Measurements from ENCODE around the gene GOLGA3. TPM values are rescaled to one million over a fixed set of nuclear protein-coding genes. Genes with fewer than 3 reads are reported as not detected.
"Not testable (repeated sequence)": the region's sequence is repeated elsewhere in the genome, so short reads cannot be mapped to it uniquely, and the experiment has no call there.

Gene GOLGA3
- polyA plus RNA-seq, 4 donors, result 25.1 to 35.3 (median 29.9) TPM

DNA sequence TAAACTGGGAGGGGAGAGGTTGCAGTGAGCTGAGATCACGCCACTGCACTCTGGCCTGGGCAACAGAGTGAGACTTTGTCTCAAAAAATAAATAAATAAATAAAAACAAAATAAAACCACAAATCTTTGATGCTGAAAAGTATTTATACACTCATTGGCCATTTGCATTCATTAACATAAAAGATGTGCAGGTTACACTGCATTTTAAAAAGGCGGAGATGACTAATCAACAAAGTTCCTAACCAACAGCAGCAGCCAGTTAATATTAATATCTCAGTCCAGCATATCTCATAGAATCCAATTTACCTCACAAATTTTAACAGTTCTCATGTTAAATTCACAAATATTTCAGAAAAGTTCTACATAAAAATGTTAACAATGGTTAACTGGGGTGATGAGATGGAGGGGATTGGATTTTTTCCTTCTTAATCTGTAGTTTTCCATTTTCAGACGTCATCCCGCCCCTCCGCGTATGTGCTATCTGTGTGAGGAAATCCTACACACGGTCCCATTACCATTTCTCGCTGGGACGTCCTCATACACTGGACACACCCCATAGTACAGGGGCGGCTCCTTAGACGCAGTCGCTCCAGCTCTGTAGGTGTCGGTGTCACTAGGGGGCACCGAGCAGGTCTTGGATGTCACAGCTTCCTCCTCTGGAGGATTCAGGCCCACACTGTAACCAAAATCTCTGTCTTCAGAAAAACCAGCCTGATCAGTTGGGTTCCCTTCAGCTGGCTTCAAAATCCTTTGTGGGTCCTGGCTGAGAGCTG is 74.3 kb downstream of the GOLGA3 start:
- DNase-seq (ENCODE audit: low read depth in 4 of 4, low spot score in 3 of 4), result no peak

DNA sequence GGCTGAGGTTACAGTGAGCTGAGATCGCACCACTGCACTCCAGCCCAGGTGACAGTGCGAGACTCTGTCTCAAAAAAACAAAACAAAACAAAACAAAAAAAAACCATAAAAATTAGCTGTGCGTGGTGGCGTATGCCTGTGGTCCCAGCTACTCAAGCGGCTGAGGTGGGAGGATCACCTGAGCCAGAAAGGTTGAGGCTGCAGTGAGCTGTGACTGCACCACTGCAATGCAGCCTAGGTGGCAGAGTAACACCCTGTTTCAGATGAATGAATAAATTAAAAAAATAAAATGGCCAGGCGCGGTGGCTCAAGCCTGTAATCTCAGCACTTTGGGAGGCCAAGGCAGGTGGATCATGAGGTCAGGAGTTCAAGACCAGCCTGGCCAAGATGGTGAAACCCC is 75.0 kb downstream of the GOLGA3 start:
- not testable (repeated sequence) for DNase-seq (ENCODE audit: low read depth in 4 of 4, low spot score in 3 of 4)

DNA sequence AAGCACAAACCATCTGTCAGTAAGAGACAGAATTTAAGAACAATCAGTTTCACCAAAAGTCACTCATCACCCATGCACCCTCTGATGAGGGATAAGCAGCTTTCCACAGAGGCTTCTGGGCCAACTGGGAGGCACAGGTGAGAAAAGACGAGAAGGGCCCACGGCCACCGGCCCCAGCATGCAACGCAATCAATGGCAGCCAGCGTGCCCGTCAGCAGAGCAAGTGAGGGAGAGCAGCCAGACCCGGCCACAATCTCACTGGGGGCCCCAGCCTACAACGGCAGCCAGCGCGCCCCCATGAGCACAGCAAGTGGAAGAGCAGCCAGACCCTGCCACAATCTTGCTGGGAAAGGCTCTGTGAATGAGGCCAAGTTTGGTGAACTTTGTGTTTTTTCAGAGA is 80.3 kb downstream of the GOLGA3 start:
- no peak for DNase-seq (ENCODE audit: low read depth in 4 of 4, low spot score in 3 of 4)

DNA sequence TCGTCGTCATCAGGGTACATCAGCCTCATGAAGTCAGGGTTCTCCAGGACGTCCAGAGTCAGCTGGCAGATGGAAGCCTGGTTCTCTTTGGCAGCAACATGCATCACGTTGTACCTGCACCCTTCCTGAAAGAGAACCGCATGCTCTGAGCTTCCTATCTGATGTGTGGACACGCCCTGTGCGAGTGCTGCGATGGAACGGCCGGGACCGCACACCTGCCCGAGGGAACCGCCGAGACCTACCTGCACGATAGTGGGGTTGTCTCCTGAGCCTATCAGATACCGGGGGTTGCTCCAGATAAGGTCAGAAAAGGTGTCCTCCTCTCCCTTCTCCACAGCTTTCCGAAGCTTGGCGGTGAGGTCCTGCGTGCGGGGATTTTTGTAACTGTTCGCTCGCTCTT is 80.8 kb downstream of the GOLGA3 start:
- no peak for DNase-seq (ENCODE audit: low read depth in 4 of 4, low spot score in 3 of 4)

DNA sequence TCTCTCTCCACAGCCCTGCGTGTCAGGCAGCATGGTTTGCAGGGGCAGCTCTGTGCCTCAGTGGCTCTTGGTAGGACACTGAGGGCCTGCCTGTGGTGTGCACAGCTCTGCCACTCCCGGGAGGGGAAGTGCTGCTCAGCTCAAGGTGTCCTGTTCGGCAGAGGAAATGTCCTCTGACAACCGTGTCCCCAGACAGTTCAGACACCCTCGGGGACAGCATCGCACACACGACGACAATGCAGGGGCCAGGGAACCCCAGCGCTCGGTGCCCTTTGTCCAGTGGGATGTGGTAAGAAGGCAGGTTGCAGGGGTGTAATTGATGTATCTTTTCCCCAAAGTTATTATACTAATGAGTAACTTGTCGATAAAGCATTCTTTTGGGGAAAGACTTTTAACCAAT is 81.3 kb downstream of the GOLGA3 start:
- no peak for DNase-seq (ENCODE audit: low read depth in 4 of 4, low spot score in 3 of 4)

DNA sequence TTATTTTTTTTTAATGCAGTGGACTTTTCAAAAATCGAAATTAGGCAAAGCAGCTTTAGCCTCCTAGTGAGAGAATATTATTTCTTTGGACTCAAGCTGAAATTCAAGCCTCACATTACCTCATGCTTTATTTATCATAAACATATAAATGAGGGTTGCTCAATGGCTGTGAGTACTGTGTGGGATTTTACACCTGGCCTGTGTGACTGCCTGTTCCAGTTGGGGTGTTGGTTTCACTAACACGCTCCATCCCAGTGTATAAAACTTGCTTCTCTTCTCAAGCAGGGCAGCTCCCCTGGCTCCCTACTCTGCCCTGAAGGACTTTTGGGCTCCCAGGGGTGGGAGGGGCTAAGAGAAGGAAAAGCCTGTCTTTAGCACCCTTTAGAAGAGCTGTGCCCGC is 82.1 kb downstream of the GOLGA3 start:
- DNase-seq (ENCODE audit: low read depth in 4 of 4, low spot score in 3 of 4), result no peak

DNA sequence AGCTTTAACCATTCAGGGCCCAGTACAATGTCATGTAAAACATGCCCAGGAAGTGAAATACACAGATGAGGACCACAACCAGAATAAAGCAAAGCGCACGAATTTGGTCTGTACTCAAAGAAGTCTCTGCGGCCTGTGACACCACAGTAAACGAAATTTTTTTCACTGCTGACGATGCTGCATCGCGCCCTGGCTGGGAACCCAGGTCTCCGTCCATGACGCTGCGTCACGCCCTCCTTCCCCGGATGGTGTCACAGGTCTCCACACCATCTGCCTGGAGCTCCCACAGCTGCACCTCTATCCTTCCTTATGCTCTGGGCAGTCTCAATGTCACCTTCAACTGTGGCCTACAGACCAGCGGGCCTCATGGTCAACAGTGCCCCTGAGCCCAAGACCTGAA is 84.8 kb downstream of the GOLGA3 start:
- no peak for DNase-seq (ENCODE audit: low read depth in 4 of 4, low spot score in 3 of 4)

DNA sequence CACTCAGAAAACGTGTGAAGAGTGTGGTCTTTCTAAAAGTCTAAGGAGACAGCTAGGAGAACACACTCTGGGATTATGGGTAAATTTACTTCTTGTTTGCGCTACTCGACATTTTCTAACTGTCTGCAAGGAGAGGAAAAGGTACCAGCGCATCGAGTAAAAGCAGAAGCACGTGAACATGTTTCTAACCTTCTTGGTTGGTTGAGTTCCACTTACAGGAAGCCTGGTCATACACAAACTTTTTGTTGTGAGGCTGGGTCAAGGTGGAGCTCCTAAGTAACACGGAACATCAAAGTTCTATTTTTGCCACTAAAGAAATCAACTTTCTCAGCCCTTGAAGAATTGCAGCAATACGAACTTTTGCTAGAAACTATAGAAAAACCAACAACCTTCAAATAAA is 87.0 kb downstream of the GOLGA3 start:
- DNase-seq (ENCODE audit: low read depth in 4 of 4, low spot score in 3 of 4), result no peak

DNA sequence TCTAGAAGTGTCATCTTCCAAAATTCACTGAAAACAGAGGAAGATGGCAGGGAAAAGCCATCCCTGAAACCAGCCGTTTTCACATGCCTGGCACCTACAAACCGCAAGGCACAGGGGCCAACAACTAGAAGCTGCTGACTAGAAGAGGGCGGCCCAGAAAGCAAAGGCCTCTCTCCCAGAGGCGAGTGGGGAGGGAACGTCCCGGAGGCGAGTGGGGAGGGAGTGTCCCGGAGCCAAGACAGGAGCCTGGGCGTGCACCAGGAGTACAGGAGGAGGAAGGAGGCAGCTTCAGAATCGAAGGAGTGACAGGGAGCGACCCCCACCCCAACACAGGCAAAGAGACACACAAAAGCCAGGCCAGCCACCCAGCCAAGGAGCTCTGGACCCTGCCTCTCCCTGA is 88.0 kb downstream of the GOLGA3 start:
- no peak for DNase-seq (ENCODE audit: low read depth in 4 of 4, low spot score in 3 of 4)

DNA sequence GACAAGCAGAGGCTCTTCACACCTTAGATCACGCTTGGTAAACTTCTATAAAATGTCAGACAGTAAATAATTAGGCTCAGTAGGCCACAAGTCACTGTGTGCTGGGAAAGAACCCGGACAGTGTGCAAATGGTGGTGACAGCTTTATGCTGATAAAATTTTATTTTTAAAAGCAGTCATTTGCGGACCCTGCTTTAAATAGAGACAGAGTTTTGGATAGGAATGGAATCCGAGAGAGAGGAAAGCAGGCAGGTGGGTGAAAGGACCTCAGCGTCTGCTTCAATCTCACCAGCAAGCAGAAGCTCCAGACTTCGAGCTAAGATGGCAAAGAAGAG is 88.4 kb downstream of the GOLGA3 start:
- no peak for DNase-seq (ENCODE audit: low read depth in 4 of 4, low spot score in 3 of 4)

DNA sequence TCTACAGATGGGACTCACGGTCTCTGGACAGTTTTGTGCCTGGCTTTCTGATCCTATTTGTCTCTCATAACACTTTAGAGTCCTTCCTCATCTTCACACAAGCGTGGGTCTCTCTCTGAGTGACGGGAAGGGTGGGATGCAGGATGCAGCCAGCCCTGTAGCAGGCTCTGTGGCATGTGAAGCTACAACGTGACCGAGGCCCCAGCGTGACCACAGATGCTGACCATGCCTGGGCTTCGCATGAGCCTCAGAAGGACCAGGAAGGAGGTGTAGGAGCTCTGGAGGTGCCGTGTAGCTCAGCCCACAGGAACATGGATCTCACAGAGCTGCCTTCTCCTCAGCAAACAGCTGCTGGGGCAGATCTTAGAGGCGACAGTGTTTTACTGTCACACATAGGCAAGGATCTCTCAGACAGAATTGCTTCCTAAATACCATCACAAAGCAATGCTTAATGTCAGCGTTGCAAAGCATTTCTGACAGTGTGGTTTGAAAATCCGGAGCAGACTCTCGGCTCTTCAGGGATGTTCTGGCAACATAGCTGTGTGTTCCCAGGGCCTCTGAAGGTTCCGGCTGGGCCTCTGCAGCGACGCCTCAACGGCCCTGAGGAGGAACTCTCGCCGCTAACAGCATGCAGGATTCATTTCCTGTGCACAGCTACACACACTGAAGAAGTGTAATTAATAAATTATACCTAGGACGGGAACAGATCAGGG is 88.9 kb downstream of the GOLGA3 start:
- no peak for DNase-seq (ENCODE audit: low read depth in 4 of 4, low spot score in 3 of 4)

DNA sequence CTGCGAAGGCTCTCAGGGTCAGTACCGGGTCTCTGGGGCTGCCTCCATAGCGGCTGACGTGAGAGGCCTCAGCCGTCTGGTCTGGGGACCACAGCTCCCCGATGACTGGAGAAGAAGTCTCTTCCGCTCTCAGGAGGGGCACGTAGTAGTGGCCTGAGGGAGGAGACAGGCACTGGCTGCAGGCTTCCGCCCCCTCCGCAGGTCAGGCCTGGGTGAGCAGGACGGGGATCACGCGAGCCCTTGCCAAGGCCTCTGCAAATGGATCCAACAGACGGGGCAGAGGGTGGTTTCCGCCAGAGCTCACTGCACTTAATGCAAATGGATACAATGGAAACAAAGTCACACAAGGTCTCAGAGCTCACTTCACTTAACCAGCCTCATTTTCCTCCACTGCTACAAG is 91.8 kb downstream of the GOLGA3 start:
- no peak for DNase-seq (ENCODE audit: low read depth in 4 of 4, low spot score in 3 of 4)

DNA sequence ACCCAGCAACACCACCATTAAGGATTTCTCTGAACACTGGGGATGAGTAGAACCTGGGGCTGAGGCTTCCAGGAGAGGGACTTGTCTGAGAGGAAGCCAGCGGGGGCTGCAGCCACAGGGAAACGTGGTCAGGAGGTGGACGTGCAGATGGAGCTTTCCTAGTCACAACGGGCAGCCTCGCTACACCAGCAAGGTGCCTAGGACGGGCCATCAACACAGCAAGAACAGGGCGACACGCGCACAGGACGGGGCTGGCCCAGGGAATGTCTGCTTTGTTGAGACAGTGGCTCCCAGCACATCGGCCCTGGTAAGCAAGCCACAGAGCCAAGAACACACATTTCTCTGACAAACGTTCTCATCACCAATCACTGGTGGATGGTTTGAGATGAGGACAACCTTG is 92.3 kb downstream of the GOLGA3 start:
- DNase-seq (ENCODE audit: low read depth in 4 of 4, low spot score in 3 of 4), result no peak

DNA sequence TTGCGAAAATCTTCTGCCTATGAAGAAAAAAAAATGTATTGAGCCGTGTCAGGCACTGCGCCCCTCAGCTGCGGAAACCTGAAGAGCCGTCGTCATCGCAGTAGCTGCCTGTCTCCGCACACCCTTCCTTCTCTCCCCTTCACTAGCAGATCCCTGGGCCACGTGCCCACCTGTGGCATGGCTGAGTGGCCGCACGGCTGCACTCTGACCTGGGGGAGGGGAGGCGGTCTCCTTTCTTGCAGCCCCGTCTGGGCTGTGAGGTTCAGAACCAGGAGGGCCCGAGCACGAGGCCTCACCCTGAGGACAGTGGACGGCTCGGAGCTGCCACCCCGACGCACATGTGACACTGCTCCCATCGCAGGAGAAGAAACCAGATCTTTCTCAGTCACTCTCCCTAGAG is 93.2 kb downstream of the GOLGA3 start:
- no peak for DNase-seq (ENCODE audit: low read depth in 4 of 4, low spot score in 3 of 4)

DNA sequence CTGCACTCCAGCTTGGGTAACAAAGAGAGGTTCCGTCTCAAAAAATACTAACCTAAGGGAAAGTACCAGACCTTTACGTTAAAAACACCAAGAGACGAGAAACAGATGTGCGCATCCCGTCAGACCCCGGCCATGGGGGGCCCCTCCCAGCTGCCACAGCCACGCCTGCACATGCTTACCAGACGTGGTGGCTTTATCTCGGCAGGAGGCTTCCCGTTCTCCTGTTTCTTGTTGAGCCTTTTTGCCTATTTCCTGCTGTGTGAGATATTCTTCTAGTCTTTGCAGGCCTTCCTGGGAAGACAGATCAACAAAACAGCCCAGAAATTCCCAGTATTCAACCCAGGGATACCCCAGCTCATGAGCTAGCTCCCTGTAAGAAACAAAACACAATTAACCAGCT is 94.5 kb downstream of the GOLGA3 start:
- DNase-seq (ENCODE audit: low read depth in 4 of 4, low spot score in 3 of 4), result no peak

DNA sequence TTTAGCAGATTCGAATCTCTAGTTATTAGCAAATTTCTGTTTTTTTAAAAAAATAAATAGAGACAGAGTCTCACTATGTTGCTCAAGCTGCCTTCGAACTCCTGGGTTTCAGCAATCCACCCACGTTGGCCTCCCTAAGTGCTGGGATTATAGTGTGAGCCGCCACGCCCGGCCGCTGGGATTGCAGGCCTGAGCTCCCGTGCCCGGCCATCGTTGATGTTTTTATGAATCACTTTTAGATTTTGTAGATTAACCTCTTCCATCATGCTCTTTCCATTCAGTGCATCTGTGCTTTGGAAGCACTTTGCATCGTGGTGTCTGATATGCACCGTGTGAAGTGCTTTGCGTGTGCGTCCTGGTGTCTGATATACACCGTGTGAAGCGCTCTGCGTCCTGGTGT is 97.1 kb downstream of the GOLGA3 start:
- DNase-seq (ENCODE audit: low read depth in 4 of 4, low spot score in 3 of 4), result no peak

DNA sequence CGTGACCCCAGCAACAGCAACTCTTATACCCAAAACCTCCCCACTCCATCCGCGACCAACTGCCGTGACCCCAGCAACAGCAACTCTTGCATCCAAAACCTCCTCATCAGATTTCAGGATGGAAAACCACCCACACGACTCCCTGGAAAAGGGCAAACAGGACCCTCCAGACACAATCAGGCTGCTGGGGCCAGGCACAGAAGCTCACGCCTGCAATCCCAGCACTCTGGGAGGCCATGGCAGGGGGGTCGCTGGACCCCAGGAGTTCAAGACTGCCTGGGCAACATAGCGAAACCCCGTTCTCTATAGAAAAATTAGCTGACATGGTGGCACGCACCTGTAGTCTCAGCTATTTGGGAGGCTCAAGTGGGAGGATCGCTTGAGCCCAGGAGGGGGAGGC is 98.3 kb downstream of the GOLGA3 start:
- no peak for DNase-seq (ENCODE audit: low read depth in 4 of 4, low spot score in 3 of 4)

DNA sequence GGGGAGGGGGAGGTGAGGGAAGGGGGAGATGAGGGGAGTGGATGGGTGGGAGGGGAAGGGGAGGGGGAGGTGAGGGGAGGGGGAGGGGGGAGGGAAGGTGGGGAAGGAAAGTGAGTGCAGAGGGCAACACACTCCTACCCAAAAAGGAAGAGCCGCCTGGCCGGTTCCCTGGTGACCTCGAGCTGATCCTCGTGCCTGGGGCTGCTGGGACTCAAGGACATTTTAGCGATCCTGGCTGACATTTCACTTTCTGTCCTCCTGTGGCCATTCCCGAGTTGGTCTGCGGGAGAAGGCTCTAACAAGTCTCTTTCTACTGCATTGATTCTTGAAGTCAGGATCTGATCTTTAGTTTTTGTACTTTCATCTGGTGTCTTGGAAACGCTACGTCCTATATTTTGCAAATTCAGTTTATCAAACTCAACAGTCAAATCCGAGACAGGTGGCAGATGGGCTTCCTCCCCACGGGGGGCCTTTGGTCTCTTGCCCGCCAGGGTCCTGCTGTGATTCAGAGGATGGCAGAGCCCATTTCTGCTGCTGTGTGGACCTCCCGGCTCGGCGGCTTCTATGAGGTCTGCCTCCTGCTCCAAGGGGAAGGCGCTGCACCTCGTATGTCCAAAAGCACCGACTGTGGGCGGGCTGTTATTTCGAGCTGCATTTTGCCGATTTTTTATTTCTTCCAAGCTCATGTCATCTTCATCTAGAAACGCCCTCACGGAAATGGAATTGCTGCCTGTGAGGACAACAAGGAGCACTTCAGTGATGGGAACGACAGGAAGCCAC is 98.9 kb downstream of the GOLGA3 start:
- DNase-seq (ENCODE audit: low read depth in 4 of 4, low spot score in 3 of 4), result no peak

DNA sequence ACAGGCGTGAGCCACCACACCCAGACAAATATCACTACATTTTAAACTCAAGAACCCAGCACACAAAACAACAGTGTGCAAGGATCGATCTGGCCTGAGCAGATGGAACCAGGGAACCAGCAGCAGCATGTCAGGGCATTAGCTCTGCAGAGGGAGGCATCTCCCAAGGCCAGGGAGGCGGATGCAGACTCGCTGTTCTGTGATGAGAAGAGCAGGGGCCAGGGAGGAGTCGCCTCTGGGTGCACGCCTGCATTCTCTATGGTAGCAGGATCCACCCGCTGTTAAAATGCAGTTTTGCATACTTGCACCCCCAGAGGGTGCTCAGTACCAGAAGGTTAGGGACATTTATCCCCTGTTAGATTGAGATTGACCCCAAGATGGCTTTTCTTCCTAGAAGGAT is 100.2 kb downstream of the GOLGA3 start:
- DNase-seq (ENCODE audit: low read depth in 4 of 4, low spot score in 3 of 4), result no peak

DNA sequence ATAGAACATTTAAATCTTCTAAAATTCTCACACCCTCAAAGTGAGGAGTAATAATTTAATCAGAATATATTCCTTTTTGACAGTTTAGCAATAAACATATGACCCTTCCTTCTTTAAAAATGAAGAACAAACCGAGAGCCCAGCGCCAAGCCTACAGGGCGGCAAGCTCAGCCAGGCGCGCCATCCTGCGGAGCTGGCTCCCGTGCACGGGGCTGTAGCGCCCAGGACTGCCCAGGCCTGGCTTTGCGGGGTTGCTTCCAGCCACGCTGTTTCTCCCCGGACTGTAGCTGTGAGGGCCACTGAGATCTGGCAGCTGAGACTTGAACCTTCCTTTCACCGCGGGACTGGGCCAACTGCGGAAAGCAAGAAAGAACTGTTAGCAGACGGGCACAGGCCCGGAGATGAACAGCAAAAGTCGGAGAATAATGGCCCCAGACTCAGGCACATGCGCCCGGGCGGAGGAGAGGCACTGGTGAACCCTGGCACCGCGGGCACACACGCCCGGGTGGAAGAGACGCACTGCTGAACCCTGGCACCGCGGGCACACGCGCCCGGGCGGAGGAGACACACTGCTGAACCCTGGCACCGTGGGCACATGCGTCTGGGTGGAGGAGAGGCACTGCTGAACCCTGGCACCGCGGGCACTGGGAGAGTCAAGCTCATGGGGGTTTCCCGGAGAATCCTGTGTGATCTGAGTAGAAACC is 101.4 kb downstream of the GOLGA3 start:
- no peak for DNase-seq (ENCODE audit: low read depth in 4 of 4, low spot score in 3 of 4)

DNA sequence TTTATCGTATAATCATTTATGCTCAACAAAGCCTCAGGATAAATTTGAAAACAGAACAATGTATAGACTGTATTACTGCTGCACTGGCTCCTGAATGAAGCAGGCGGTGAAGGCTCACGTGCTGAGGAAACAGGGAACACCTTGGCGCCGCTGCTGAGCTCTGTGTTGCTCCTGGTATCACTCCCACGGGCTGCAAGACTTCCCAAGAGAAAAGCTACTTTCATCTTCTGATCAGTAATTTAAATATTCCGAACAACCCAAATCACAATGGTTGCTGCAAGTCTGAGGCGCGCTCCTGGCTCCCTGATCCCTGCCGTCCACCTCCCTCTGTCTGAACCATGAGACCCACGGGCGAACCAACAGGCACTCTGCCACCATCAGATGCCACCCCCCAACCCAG is 102.3 kb downstream of the GOLGA3 start:
- DNase-seq (ENCODE audit: low read depth in 4 of 4, low spot score in 3 of 4), result no peak
